OCI-LY7 (cell line): Measurements from ENCODE around the gene C1orf21. TPM values are rescaled to one million over a fixed set of nuclear protein-coding genes. Genes with fewer than 3 reads are reported as not detected.

Experiments
- BruUV-seq: library from RNA; stranded (reverse); fragments of 400-500 nt; replicated peaks from 2 replicates; lab custom pipeline; 2021; lab: Mats Ljungman, UMichigan
- CTCF ChIA-PET: fragments of 300-600 bp; sonication (Branson Sonifier 250); formaldehyde crosslinking; loops from one replicate; lab custom pipeline; 2022; ENCODE audit warnings: antibody characterized with exemption; ENCODE audit not compliant: unreplicated experiment; lab: Charles Lee
- POLR2A ChIA-PET: fragments of 300-600 bp; sonication (Branson Sonifier 250); formaldehyde crosslinking; loops from one replicate; lab custom pipeline; 2022; ENCODE audit warnings: antibody characterized with exemption; lab: Charles Lee
- DNase-seq: peaks from one replicate; pipeline ENCODE4 v3.0.0-alpha.2; 2015; ENCODE audit warnings: low spot score
- H2AFZ ChIP-seq: fragments of 200-600 bp; sonication (generic), shearing (Covaris generic); 2 replicates; pipeline ENCODE4 v1.6.1; 2014; ENCODE audit warnings: mild to moderate bottlenecking, antibody characterized with exemption, low read length, moderate library complexity
- H3K27ac ChIP-seq: fragments of 200-600 bp; sonication (generic); 2 replicates; pipeline ENCODE4 v1.5.1; 2014; ENCODE audit warnings: mixed run types, low read depth, mild to moderate bottlenecking, moderate library complexity, low read length, inconsistent platforms; ENCODE audit not compliant: poor library complexity, severe bottlenecking
- H3K36me3 ChIP-seq: fragments of 200-600 bp; sonication (generic); 2 replicates; pipeline ENCODE4 v1.6.1; 2014; ENCODE audit warnings: mild to moderate bottlenecking, antibody characterized with exemption, low read length, moderate library complexity, mixed read lengths; ENCODE audit not compliant: insufficient read depth
- H3K4me1 ChIP-seq: fragments of 200-600 bp; sonication (generic); 2 replicates; pipeline ENCODE4 v1.5.1; 2014; ENCODE audit warnings: mild to moderate bottlenecking, low read length; ENCODE audit not compliant: insufficient read depth, poor library complexity, severe bottlenecking
- H3K4me2 ChIP-seq: fragments of 200-600 bp; sonication (generic); 2 replicates; pipeline ENCODE4 v1.6.1; 2014; ENCODE audit warnings: mild to moderate bottlenecking, low read length
- H3K4me3 ChIP-seq: fragments of 200-600 bp; sonication (generic); 2 replicates; pipeline ENCODE4 v1.5.1; 2014; ENCODE audit warnings: mild to moderate bottlenecking, low read depth, low read length; ENCODE audit not compliant: poor library complexity, severe bottlenecking
- H3K79me2 ChIP-seq: fragments of 200-600 bp; sonication (generic); 2 replicates; pipeline ENCODE4 v1.6.1; 2016; ENCODE audit warnings: low read depth, mild to moderate bottlenecking, low read length, moderate library complexity, mixed read lengths; ENCODE audit not compliant: insufficient read depth
- H3K9me2 ChIP-seq: fragments of 200-600 bp; sonication (generic); 2 replicates; pipeline ENCODE4 v1.6.1; 2016; ENCODE audit warnings: mild to moderate bottlenecking, low read length, mixed read lengths; ENCODE audit not compliant: insufficient read depth
- H3K9me3 ChIP-seq: fragments of 200-600 bp; sonication (generic); 2 replicates; pipeline ENCODE4 v1.6.1; 2014; ENCODE audit warnings: mild to moderate bottlenecking, mixed run types, low read length, mixed read lengths
- H4K20me1 ChIP-seq: fragments of 200-600 bp; sonication (generic); 2 replicates; pipeline ENCODE4 v1.6.1; 2014; ENCODE audit warnings: mild to moderate bottlenecking, antibody characterized with exemption, low read length, moderate library complexity, mixed read lengths; ENCODE audit not compliant: insufficient read depth
- CTCF ChIP-seq: fragments of 200-600 bp; sonication (generic); conservative IDR thresholded peaks from 2 replicates; pipeline ENCODE4 v1.5.1; 2014; ENCODE audit warnings: mild to moderate bottlenecking, antibody characterized with exemption, low read length, moderate library complexity, mixed read lengths
- EZH2phosphoT487 ChIP-seq: fragments of 200-600 bp; sonication (generic); IDR thresholded peaks from 2 replicates; pipeline ENCODE4 v1.6.1; 2018; ENCODE audit warnings: low read depth, borderline replicate concordance, mild to moderate bottlenecking, mixed run types, antibody characterized with exemption, low read length, moderate library complexity, mixed read lengths
- intact Hi-C: fragments of 100-400 bp; cut with micrococcal nuclease; formaldehyde crosslinking; loops from one replicate; pipeline ENCODE4 v1.10.0; 2022; ENCODE audit not compliant: unreplicated experiment
- total RNA-seq, 2 experiments: library from RNA; depleted of rRNA in 1 of 2; stranded (reverse); fragments of >200 nt in 1 of 2; shearing (Covaris generic) in 1 of 2; gene quantifications; 2 replicates each; pipeline ENCODE4 v1.2.3, GENCODE V29; 2014 to 2022

C1orf21 gene
- total RNA-seq, 2 experiments from 2014 or later, result not detected

- Histone ChIP-seq H3K4me1 (no peaks in the 10 kb centered on the region), H4K20me1 (no peaks in the 10 kb centered on the region), H3K9me2 (no peaks in the 10 kb centered on the region), H3K9me3 (no peaks in the 10 kb centered on the region), H3K4me2 (no peak overlapping the region), H3K4me3 (no peak overlapping the region), H3K36me3 (no peaks in the 10 kb centered on the region), H3K79me2 (no peaks in the 10 kb centered on the region), H3K27ac (no peak overlapping the region), H2AFZ (no peak overlapping the region)
- no TSS peak for BruUV-seq
- TF ChIP-seq CTCF, result no peak
- no peak for TF ChIP-seq EZH2phosphoT487
- ChIA-PET POLR2A (no interaction called here), CTCF (no interaction called here)
- no peak for DNase-seq
- intact Hi-C loops, result no loop called here
These were observed 243.8 kb downstream of the C1orf21 start for GRCh38 chr1:184630679-184631060.

- H3K27ac ChIP-seq, result no peak overlapping the region
- no peak overlapping the region for H2AFZ ChIP-seq
- no peak overlapping the region for H3K4me3 ChIP-seq
- no peaks in the 10 kb centered on the region for H3K79me2 ChIP-seq
- no peaks in the 10 kb centered on the region for H3K9me3 ChIP-seq
- TF ChIP-seq EZH2phosphoT487 (no peak), CTCF (no peak)
- H3K9me2 ChIP-seq, result no peaks in the 10 kb centered on the region
- H3K4me2 ChIP-seq, result no peak overlapping the region
- DNase-seq, result no peak
- H4K20me1 ChIP-seq, result no peaks in the 10 kb centered on the region
- no peaks in the 10 kb centered on the region for H3K36me3 ChIP-seq
- intact Hi-C loops, result no loop called here
- BruUV-seq, result no TSS peak
- POLR2A ChIA-PET, result interaction anchor here (0.6 kb wide), 1 partner anchor 120 kb away, joined by 3 read pairs; no protein-coding TSS in a partner anchor
- CTCF ChIA-PET, result no interaction called here
- no peaks in the 10 kb centered on the region for H3K4me1 ChIP-seq
These were observed 245.8 kb downstream of the C1orf21 start for GRCh38 chr1:184632415-184633175.

GRCh38 chr1:184633785-184634184 is 247.0 kb downstream of the C1orf21 start:
- Histone ChIP-seq H4K20me1 (no peaks in the 10 kb centered on the region), H3K4me2 (no peak overlapping the region), H3K4me1 (no peaks in the 10 kb centered on the region), H2AFZ (no peak overlapping the region), H3K9me2 (no peaks in the 10 kb centered on the region), H3K79me2 (no peaks in the 10 kb centered on the region), H3K9me3 (no peaks in the 10 kb centered on the region), H3K4me3 (no peak overlapping the region), H3K36me3 (no peaks in the 10 kb centered on the region), H3K27ac (no peak overlapping the region)
- CTCF ChIA-PET, result no interaction called here
- DNase-seq, result no peak
- no TSS peak for BruUV-seq
- intact Hi-C loops, result no loop called here
- TF ChIP-seq EZH2phosphoT487 (no peak), CTCF (no peak)
- POLR2A ChIA-PET, result no interaction called here
